Upper lobe of left lung (tissue), 6 donors: Measurements from ENCODE around the gene THEM4. TPM values are rescaled to one million over a fixed set of nuclear protein-coding genes. Genes with fewer than 3 reads are reported as not detected.

ENCODE experiments used
- ATAC-seq, 2 donors: fragments of 200-7000 bp; cut with Tn5 transposase; one replicate each; pipeline ENCODE4 v1.9.1; 2022; ENCODE audit warnings: mild to moderate bottlenecking in 2 of 2, moderate library complexity in 2 of 2; ENCODE audit not compliant: low FRiP score in 2 of 2
- DNase-seq, 2 donors: peaks; one replicate each; pipeline ENCODE4 v3.0.0-alpha.2; 2019 to 2020
- H3K27ac ChIP-seq, 4 donors: fragments of 200-600 bp; sonication (generic); one replicate each; pipeline ENCODE4 v1.5.1; 2016 to 2019
- H3K27me3 ChIP-seq, 4 donors: fragments of 200-600 bp; sonication (generic); one replicate each; pipeline ENCODE4 v1.5.1; 2017 to 2019
- H3K36me3 ChIP-seq, 4 donors: fragments of 200-600 bp; sonication (generic); one replicate each; pipeline ENCODE4 v1.5.1; 2016 to 2019
- H3K4me1 ChIP-seq, 4 donors: fragments of 200-600 bp; sonication (generic); one replicate each; pipeline ENCODE4 v1.5.1; 2018 to 2019
- H3K4me3 ChIP-seq, 4 donors: fragments of 200-600 bp; sonication (generic); one replicate each; pipeline ENCODE4 v1.5.1; 2017 to 2019; ENCODE audit warnings: mild to moderate bottlenecking in 2 of 4, moderate library complexity in 1 of 4
- H3K9me3 ChIP-seq, 4 donors: fragments of 200-600 bp; sonication (generic); one replicate each; pipeline ENCODE4 v1.5.1; 2018 to 2019
- EP300 ChIP-seq, 4 donors: sonication (generic); formaldehyde crosslinking; IDR thresholded peaks; one replicate each; pipeline ENCODE4 v1.5.1; 2017; ENCODE audit warnings: antibody characterized with exemption in 4 of 4, control low read depth in 2 of 4
- POLR2A ChIP-seq, 4 donors: fragments of 450-650 bp; IDR thresholded peaks; one replicate each; pipeline ENCODE4 v1.5.1; 2016 to 2017; ENCODE audit warnings: antibody characterized with exemption in 4 of 4, mild to moderate bottlenecking in 2 of 4
- POLR2AphosphoS5 ChIP-seq, 2 donors: sonication (generic); formaldehyde crosslinking; IDR thresholded peaks; one replicate each; pipeline ENCODE4 v1.5.1; 2017; ENCODE audit warnings: antibody characterized with exemption in 2 of 2
- WGBS, 2 donors: methylation state at CpG; one replicate each; pipeline ENCODE4 v1.1.5; 2017 to 2018; 5-methylcytosine and 5-hydroxymethylcytosine counted together
- total RNA-seq, 6 donors: library from RNA; depleted of rRNA in 4 of 6; stranded (reverse); fragments of >200 nt in 4 of 6; gene quantifications; one replicate each; pipeline versions ENCODE4 v1.1.0 to v1.2.1, GENCODE V29; 2016 to 2021
- TF ChIP-seq, protein P1 (sequence below), 6 experiments: fragments of 450-650 bp in 4 of 6; fragments of 200-600 bp in 2 of 6; sonication (generic) in 2 of 6; IDR thresholded peaks; one replicate each; pipeline ENCODE4 v1.5.1; 2016 to 2019; ENCODE audit warnings: antibody characterized with exemption in 6 of 6
- donor health status: DM: no; HTN: no; CAD: no; lungs with moderate emphysema.
- donor health status: DM: no; HTN: yes; CAD: no; lungs with severe emphysema.

The THEM4 gene
- total RNA-seq, 6 donors from 2014 or later, result 11.9 to 39.8 (median 15.5) TPM

DNA sequence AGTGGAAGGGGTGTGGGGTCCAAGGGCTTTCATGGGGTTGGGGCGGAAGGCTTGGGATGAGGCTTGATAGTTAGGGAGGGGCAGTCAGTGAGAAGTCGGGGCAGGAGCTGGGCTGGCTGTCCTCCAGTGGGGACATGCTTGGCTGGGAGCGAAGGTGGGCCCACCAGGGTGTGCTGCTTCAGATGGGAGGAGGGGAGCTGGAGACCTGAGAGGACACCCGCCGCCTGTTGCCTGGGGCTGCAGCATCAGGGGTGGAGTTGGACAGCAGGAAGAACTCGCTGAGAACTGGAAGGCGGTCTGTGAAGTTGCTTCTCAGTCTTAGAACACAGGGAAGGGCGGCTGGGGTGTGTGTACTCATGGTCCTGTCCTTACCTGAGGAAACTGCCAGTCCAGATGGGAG, 57.4 kb downstream of the THEM4 start:
- peaks cover 0 to 18% (median 7%) of the 10 kb centered on the region in 4 donors for H3K4me1 ChIP-seq
- no peak overlapping the region for H3K4me3 ChIP-seq
- H3K27ac ChIP-seq, result no peak overlapping the region
- TF ChIP-seq, protein P1, sequence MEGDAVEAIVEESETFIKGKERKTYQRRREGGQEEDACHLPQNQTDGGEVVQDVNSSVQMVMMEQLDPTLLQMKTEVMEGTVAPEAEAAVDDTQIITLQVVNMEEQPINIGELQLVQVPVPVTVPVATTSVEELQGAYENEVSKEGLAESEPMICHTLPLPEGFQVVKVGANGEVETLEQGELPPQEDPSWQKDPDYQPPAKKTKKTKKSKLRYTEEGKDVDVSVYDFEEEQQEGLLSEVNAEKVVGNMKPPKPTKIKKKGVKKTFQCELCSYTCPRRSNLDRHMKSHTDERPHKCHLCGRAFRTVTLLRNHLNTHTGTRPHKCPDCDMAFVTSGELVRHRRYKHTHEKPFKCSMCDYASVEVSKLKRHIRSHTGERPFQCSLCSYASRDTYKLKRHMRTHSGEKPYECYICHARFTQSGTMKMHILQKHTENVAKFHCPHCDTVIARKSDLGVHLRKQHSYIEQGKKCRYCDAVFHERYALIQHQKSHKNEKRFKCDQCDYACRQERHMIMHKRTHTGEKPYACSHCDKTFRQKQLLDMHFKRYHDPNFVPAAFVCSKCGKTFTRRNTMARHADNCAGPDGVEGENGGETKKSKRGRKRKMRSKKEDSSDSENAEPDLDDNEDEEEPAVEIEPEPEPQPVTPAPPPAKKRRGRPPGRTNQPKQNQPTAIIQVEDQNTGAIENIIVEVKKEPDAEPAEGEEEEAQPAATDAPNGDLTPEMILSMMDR (IDR thresholded peaks at IDR 0.05), result no peak
- TF ChIP-seq EP300 (IDR thresholded peaks at IDR 0.05) (no peak), POLR2A (IDR thresholded peaks at IDR 0.05) (no peak), POLR2AphosphoS5 (IDR thresholded peaks at IDR 0.05) (no peak)
- no peak for ATAC-seq
- no peaks in the 10 kb centered on the region for H3K27me3 ChIP-seq
- no peaks in the 10 kb centered on the region for H3K36me3 ChIP-seq
- DNase-seq, result peak in 1 of 2 donors; percentile 44
- H3K9me3 ChIP-seq, result no peaks in the 10 kb centered on the region
- WGBS, 2 donors, result 86 to 91% methylated on average over 8 of the region's 8 CpGs

DNA sequence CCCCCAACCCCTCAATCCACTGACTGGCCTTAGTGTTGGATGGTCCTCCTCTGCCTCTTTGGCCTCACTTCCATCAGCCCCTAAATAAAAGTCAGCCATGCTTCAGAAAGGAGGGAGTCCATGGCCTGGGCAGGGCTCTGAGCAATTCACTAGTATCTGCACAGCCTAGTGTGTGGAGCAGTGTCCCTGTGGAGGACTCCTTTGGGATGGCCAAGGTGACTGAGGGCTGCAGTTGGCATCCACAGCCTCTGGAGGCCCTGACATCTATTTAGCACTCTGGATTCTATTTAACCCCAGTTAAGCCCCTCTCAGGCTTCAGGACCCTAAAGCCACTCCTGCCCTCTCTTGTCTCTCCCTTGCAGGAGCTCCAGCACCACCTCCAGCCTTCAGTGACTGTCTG, 59.4 kb downstream of the THEM4 start:
- H3K27ac ChIP-seq, result no peak overlapping the region
- DNase-seq (no peak), ATAC-seq (no peak)
- no peaks in the 10 kb centered on the region for H3K27me3 ChIP-seq
- H3K36me3 ChIP-seq, result no peaks in the 10 kb centered on the region
- no peaks in the 10 kb centered on the region for H3K9me3 ChIP-seq
- TF ChIP-seq EP300 (IDR thresholded peaks at IDR 0.05) (no peak), POLR2A (IDR thresholded peaks at IDR 0.05) (no peak), POLR2AphosphoS5 (IDR thresholded peaks at IDR 0.05) (no peak)
- TF ChIP-seq, protein P1 (IDR thresholded peaks at IDR 0.05), result no peak
- H3K4me1 ChIP-seq, result peaks cover 0 to 18% (median 7%) of the 10 kb centered on the region in 4 donors
- H3K4me3 ChIP-seq, result no peak overlapping the region

DNA sequence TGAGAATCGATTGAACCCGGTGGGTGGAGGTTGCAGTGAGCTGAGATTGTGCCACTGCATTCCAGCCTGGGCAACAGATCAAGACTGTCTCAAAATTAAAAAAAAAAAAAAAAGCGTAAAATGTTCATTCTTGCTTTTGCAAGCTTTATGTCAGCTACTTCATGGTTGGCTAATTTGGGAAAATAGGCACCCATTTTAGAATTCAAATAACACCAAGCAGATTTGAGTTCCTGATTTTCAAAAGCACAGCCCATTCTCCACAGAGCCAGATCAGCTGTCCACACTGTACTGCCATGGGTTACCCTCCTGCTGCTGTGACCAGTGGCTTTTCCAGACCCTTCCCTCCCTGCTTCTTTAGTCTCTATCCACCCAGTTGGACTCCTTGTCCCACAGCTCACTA, 60.2 kb downstream of the THEM4 start:
- DNase-seq (no peak), ATAC-seq (no peak)
- Histone ChIP-seq H3K27ac (no peak overlapping the region), H3K4me3 (no peak overlapping the region), H3K9me3 (no peaks in the 10 kb centered on the region), H3K4me1 (peaks cover 0 to 18% (median 7%) of the 10 kb centered on the region in 4 donors), H3K36me3 (no peaks in the 10 kb centered on the region), H3K27me3 (no peaks in the 10 kb centered on the region)
- 43 to 59% methylated on average over 3 of the region's 3 CpGs for WGBS, 2 donors
- TF ChIP-seq POLR2AphosphoS5 (IDR thresholded peaks at IDR 0.05), result no peak
- TF ChIP-seq EP300 (IDR thresholded peaks at IDR 0.05), result no peak
- no peak for TF ChIP-seq POLR2A (IDR thresholded peaks at IDR 0.05)
- TF ChIP-seq, protein P1 (IDR thresholded peaks at IDR 0.05), result no peak

DNA sequence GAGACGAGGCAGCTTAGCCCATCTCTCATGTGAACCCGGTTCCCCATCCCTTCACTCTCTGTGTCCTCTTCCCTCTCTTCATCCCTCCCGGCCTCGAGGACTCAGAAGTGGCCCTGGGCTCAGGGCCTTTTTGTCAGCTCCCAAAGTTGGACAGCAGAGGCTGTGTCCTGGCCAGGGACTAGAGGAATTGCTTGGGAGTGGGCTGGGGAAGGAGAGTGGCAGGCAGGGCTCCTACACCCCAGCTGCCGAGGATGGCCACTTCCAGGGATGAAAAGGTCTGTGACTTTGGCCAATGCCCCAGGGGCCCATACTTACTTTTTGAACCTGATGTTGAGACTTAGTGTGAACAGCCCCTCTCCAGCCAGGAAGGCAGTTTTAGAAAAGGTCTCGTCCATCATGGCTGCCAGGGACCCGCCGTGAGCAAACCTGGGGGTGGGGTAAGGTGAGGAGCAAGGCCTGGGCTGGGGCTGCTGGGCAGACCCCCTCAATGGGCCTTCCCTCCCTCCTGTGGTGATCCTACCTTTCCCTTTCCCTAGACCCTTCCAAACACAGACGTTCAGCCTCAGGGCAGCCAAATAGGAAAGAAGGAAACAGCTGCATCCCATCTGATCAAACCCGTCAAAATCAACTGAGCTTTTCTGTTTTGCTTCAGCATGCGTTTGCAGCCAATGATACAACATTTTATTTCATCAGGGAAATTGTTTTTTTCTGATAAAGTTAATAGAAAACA, 61.3 kb downstream of the THEM4 start:
- H3K27me3 ChIP-seq, result no peaks in the 10 kb centered on the region
- TF ChIP-seq POLR2A (IDR thresholded peaks at IDR 0.05) (no peak), POLR2AphosphoS5 (IDR thresholded peaks at IDR 0.05) (no peak), EP300 (IDR thresholded peaks at IDR 0.05) (no peak)
- TF ChIP-seq, protein P1 (IDR thresholded peaks at IDR 0.05), result no peak
- H3K9me3 ChIP-seq, result no peaks in the 10 kb centered on the region
- DNase-seq (no peak), ATAC-seq (no peak)
- H3K4me1 ChIP-seq, result peaks cover 0 to 18% (median 7%) of the 10 kb centered on the region in 4 donors
- no peaks in the 10 kb centered on the region for H3K36me3 ChIP-seq
- no peak overlapping the region for H3K27ac ChIP-seq
- WGBS, 2 donors, result 42 to 58% methylated on average over 9 of the region's 11 CpGs
- no peak overlapping the region for H3K4me3 ChIP-seq
